ENCODE data around the gene DCAF4.

The DCAF4 gene

DNA sequence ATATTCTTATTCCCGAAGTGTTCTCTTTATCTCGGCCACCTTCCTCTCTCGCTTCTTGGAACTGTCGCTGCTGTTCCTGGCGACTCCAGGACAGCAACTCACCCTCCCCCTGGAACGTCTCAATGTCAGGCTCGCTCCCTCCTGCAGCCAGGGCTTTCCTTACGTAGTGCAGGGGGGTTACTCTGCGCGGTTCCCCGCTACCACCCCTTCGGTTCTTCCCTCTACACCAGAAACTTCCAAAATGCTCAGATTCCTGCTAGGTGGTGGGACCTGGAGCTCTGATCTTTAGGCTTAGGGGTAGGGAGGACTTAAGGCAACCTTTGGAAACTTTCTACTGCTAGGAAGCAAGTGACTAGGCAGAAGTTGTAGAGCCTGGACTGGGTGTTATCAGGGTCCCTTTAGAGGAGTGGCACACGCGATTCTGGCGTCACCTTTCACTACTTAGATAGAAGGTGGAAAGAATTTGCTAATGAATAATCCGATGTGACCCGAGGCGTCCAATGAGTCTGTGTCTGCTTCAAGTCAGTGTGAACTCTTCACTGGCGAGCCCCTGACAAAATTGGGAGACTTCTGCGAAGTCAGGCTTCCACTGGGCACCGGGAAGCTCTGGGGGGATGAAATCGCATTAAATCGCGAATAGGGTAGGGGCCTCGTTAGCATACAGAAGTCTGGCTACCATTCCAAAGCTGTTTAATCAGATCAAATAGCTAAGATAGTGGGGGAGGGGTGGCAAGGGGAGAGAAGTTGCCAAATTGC is 31.5 kb upstream of the DCAF4 start:
- no peak for DNase-seq

- DNase-seq, result no peak
These were observed 27.8 kb upstream of the DCAF4 start for GRCh38 chr14:72898448-72898847.

GRCh38 chr14:72901361-72901760 is 24.9 kb upstream of the DCAF4 start:
- DNase-seq, result no peak

GRCh38 chr14:72902801-72903530 is 23.3 kb upstream of the DCAF4 start:
- DNase-seq, result no peak

DNA sequence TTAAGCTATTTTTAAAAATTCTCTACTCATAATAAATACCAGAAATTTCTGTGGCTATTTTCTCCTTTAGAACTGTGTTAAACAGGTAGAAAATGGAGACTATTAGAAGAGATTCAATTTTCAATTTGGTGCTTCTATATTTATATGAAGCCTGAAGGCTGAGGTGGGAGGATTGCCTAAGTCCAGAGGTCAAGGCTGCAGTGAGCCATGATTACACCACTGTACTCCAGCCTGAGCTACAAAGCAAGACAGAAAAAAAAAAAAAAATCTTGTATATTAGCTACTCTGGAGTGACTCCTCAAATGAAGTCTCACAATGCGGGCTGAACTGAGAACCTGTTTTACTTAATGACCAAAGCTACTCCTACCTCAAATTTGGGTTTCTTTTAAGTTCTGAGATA is 22.5 kb upstream of the DCAF4 start:
- no peak for DNase-seq

GRCh38 chr14:72904218-72904617 is 22.0 kb upstream of the DCAF4 start:
- no peak for DNase-seq

GRCh38 chr14:72904840-72905561 is 21.3 kb upstream of the DCAF4 start:
- peak; percentile 50 for DNase-seq

GRCh38 chr14:72906316-72906715 is 19.9 kb upstream of the DCAF4 start:
- DNase-seq, result no peak

DNA sequence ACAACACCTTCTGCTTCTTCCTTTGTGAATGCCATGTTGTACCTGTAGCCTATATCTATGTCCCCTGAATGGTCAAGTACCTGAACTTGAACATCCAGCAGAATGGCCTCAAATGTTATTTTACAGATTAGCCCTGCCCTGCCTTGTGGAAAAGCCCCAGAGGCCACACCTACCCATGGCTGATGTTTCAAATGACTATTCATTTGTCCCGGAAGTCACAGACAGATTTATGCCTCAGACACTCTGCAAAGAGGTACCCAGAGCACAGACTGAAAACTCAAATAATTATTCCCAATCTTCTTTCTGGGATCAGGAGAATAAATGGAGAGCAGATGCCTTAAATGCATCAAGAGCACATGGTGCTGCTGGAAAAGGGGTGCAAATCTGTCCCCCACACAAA is 19.4 kb upstream of the DCAF4 start:
- no peak for DNase-seq

GRCh38 chr14:72907886-72908285 is 18.4 kb upstream of the DCAF4 start:
- no peak for DNase-seq

DNA sequence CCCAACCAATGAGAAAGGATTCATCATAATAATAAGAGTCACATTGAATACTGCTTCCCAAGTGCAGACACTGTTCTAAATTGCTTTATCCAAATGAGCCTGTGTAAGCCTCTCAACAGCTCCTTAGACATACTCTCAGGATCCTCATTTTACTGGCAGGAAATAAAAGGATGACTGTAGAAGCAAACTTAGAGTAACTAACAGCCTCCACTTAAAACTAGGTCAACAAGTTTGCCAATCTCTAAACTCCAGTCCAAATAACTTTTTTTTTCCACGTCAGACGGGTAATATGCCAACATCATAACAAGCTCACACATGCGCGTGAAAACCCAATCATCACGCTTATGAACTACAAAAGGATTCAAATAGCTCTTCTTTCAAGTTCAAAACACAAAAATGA is 17.1 kb upstream of the DCAF4 start:
- DNase-seq, result no peak

DNA sequence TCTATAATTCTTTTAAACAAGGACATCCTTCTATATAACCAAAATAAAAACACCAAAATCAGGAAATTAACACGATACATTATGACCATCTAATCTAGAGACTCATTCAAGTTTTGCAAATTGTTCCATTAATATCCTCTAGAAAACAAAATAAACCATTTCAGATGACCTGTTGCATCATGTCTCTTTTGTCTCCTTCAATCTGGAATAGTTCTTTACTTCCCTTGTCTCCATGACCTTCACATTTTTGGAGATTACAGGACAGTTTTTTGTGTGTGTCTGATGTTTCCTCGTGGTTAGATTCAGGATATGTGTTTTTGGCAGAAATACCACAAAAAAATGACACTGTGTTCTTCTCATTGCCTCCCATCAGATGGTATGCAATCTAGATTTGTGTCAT is 12.5 kb upstream of the DCAF4 start:
- no peak for DNase-seq

GRCh38 chr14:72916174-72916573 is 10.1 kb upstream of the DCAF4 start:
- DNase-seq, result no peak

- no peak for DNase-seq
These were observed 9.0 kb upstream of the DCAF4 start for GRCh38 chr14:72917094-72917802.

GRCh38 chr14:72920008-72920407 is 6.3 kb upstream of the DCAF4 start:
- DNase-seq, result no peak

DNA sequence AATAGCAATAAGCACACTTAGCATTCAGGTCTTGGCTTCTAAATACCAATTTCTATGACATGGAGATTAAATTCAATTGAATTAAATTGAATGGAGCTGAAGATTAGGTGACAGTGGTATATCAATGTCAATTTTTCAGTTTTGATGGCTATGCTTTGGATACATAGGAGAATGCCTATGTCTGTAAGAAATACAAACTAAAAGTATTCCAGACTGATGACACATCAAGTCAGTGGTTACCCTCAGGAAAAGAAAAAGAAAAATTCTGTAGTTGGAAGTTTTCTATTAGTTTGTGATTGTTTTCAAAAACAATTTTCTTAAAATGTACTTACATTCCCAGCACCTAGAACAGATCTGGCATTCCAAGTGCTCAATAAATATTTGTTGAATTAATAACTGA is 4.9 kb upstream of the DCAF4 start:
- DNase-seq, result no peak

GRCh38 chr14:72924337-72924736 is 1.9 kb upstream of the DCAF4 start:
- no peak for DNase-seq

GRCh38 chr14:72925171-72925759 is 999 bp upstream of the DCAF4 start:
- no peak for DNase-seq

- no peak for DNase-seq
These were observed 411 bp upstream of the DCAF4 start for GRCh38 chr14:72925815-72926291.

GRCh38 chr14:72928872-72929271 is 2.6 kb downstream of the DCAF4 start:
- no peak for DNase-seq

- DNase-seq, result no peak
These were observed 3.2 kb downstream of the DCAF4 start for GRCh38 chr14:72929316-72930080.

GRCh38 chr14:72932893-72933292 is 6.6 kb downstream of the DCAF4 start:
- no peak for DNase-seq

Data from effector CD4-positive, alpha-beta T cell (primary cell).